ENCODE results near the gene RPTOR. TPM values are rescaled to one million over a fixed set of nuclear protein-coding genes. Genes with fewer than 3 reads are reported as not detected.
A peak's percentile ranks its signal among the peaks of the same experiment; 100 is the strongest.

Gene RPTOR
- total and polyA plus RNA-seq, 10 of the 15 experiments (the other 5 are each of a cell fraction or from before 2014, with no cell fraction given), result 0.18 to 32.1 (median 7.8) TPM

GRCh38 chr17:80605326-80606066 is 60.9 kb downstream of the RPTOR start (continued):
- TF ChIP-seq, protein P1, sequence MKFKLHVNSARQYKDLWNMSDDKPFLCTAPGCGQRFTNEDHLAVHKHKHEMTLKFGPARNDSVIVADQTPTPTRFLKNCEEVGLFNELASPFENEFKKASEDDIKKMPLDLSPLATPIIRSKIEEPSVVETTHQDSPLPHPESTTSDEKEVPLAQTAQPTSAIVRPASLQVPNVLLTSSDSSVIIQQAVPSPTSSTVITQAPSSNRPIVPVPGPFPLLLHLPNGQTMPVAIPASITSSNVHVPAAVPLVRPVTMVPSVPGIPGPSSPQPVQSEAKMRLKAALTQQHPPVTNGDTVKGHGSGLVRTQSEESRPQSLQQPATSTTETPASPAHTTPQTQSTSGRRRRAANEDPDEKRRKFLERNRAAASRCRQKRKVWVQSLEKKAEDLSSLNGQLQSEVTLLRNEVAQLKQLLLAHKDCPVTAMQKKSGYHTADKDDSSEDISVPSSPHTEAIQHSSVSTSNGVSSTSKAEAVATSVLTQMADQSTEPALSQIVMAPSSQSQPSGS (IDR thresholded peaks at IDR 0.05; ENCODE audit: low read length), result peak; percentile 61
- TF ChIP-seq KAT2A (conservative IDR thresholded peaks at IDR 0.05; ENCODE audit: control insufficient read depth, low read depth, low read length) (no peak), POLR2A (IDR thresholded peaks at IDR 0.05; ENCODE audit: low read depth, low read length) (peak; percentile 65; the same call in 1 of the 2 replicates), SRF (IDR thresholded peaks at IDR 0.05; ENCODE audit: low read depth in 2 of 2, low read length in 2 of 2) (no peak), MYC (IDR thresholded peaks at IDR 0.05; ENCODE audit: insufficient read depth, insufficient read length, insufficient replicate concordance, low read length, severe bottlenecking) (no peak), FOXK2 (IDR thresholded peaks at IDR 0.05) (no peak), E2F4 (IDR thresholded peaks at IDR 0.05; ENCODE audit: low read depth, low read length) (no peak), SIN3A (IDR thresholded peaks at IDR 0.05; ENCODE audit: low read depth, low read length) (no peak), CHD2 (IDR thresholded peaks at IDR 0.05; ENCODE audit: borderline replicate concordance, low read depth, low read length) (no peak), SMC3 (IDR thresholded peaks at IDR 0.05; ENCODE audit: borderline replicate concordance, low read length) (no peak), NKRF (conservative IDR thresholded peaks at IDR 0.05) (0 out of 2 replicates have a peak, but pooled peaks have one; percentile 29), POU2F2 (IDR thresholded peaks at IDR 0.05; ENCODE audit: borderline replicate concordance, low read depth, low read length) (peak; percentile 94), CREM (IDR thresholded peaks at IDR 0.05; ENCODE audit: low read depth) (peak; percentile 58; the same call in 1 of the 2 replicates), CBX3 (IDR thresholded peaks at IDR 0.05; ENCODE audit: borderline replicate concordance, low read depth) (no peak), SMAD1 (IDR thresholded peaks at IDR 0.05; ENCODE audit: low read depth, partially characterized antibody) (no peak), ZNF207 (IDR thresholded peaks at IDR 0.05; ENCODE audit: borderline replicate concordance) (no peak), PAX5 (IDR thresholded peaks at IDR 0.05; ENCODE audit: borderline replicate concordance, low read depth, low read length) (peak; percentile 72; the same call in 1 of the 2 replicates), ZBED1 (IDR thresholded peaks at IDR 0.05; ENCODE audit: borderline replicate concordance) (0 out of 2 replicates have a peak, but pooled peaks have one; percentile 41), RAD21 (IDR thresholded peaks at IDR 0.05; ENCODE audit: insufficient read depth, low read depth, low read length) (0 out of 2 replicates have a peak, but pooled peaks have one; percentile 9)
- TF ChIP-seq, protein P2, sequence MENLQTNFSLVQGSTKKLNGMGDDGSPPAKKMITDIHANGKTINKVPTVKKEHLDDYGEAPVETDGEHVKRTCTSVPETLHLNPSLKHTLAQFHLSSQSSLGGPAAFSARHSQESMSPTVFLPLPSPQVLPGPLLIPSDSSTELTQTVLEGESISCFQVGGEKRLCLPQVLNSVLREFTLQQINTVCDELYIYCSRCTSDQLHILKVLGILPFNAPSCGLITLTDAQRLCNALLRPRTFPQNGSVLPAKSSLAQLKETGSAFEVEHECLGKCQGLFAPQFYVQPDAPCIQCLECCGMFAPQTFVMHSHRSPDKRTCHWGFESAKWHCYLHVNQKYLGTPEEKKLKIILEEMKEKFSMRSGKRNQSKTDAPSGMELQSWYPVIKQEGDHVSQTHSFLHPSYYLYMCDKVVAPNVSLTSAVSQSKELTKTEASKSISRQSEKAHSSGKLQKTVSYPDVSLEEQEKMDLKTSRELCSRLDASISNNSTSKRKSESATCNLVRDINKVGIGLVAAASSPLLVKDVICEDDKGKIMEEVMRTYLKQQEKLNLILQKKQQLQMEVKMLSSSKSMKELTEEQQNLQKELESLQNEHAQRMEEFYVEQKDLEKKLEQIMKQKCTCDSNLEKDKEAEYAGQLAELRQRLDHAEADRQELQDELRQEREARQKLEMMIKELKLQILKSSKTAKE (IDR thresholded peaks at IDR 0.05; ENCODE audit: low read depth, poor library complexity, severe bottlenecking), result peak; percentile 44
